Measurements from ENCODE around the gene WWP2. TPM values are rescaled to one million over a fixed set of nuclear protein-coding genes. Genes with fewer than 3 reads are reported as not detected.

Gene WWP2
- total RNA-seq, 4 donors from 2014 or later = 23.4 to 32.8 (median 29.6) TPM

- Histone ChIP-seq H3K4me3 (no peak overlapping the region), H3K4me1 (no peaks in the 10 kb centered on the region), H3K27ac (peak overlapping the region in 3 of 4 donors; percentile 19 to 50 (median 40)), H3K27me3 (no peaks in the 10 kb centered on the region), H3K36me3 (peaks cover 0 to 37% (median 0%) of the 10 kb centered on the region in 3 donors), H3K9me3 (no peaks in the 10 kb centered on the region)
- intact Hi-C loops (cut with DNase I) = no loop called here
- DNase-seq = no peak
- 83 to 93% methylated on average over 1 of the region's 1 CpG for WGBS, 2 donors
- TF ChIP-seq POLR2A (IDR thresholded peaks at IDR 0.05) = no peak
- TF ChIP-seq CTCF (IDR thresholded peaks at IDR 0.05) = no peak
These were observed 156.1 kb downstream of the WWP2 start for GRCh38 chr16:69918241-69918640.

GRCh38 chr16:69921127-69921526 is 159.0 kb downstream of the WWP2 start:
- Histone ChIP-seq H3K9me3 (no peaks in the 10 kb centered on the region), H3K27me3 (no peaks in the 10 kb centered on the region), H3K4me1 (peaks cover 0 to 17% (median 0%) of the 10 kb centered on the region in 3 donors), H3K4me3 (no peak overlapping the region), H3K36me3 (peaks cover 0 to 59% (median 0%) of the 10 kb centered on the region in 3 donors), H3K27ac (peak overlapping the region in 1 of 4 donors; percentile 19)
- TF ChIP-seq POLR2A (IDR thresholded peaks at IDR 0.05) (no peak), CTCF (IDR thresholded peaks at IDR 0.05) (no peak)
- intact Hi-C loops (cut with DNase I) = no loop called here
- no peak for DNase-seq
- 50 to 77% methylated on average over 2 of the region's 2 CpGs for WGBS, 2 donors

GRCh38 chr16:69922200-69922599 is 160.1 kb downstream of the WWP2 start:
- H3K4me1 ChIP-seq = peaks cover 0 to 22% (median 0%) of the 10 kb centered on the region in 3 donors
- H3K27ac ChIP-seq = no peak overlapping the region
- H3K27me3 ChIP-seq = no peaks in the 10 kb centered on the region
- peaks cover 0 to 63% (median 0%) of the 10 kb centered on the region in 3 donors for H3K36me3 ChIP-seq
- TF ChIP-seq POLR2A (IDR thresholded peaks at IDR 0.05) (no peak), CTCF (IDR thresholded peaks at IDR 0.05) (no peak)
- H3K4me3 ChIP-seq = no peak overlapping the region
- DNase-seq = no peak
- intact Hi-C loops (cut with DNase I) = no loop called here
- WGBS, 2 donors = 84 to 85% methylated on average over 5 to 6 of the region's 6 CpGs
- H3K9me3 ChIP-seq = no peaks in the 10 kb centered on the region

- H3K4me1 ChIP-seq = peaks cover 0 to 37% (median 0%) of the 10 kb centered on the region in 3 donors
- 78 to 81% methylated on average over 6 to 10 of the region's 11 CpGs for WGBS, 2 donors
- intact Hi-C loops (cut with DNase I) = no loop called here
- no peak for TF ChIP-seq CTCF (IDR thresholded peaks at IDR 0.05)
- TF ChIP-seq POLR2A (IDR thresholded peaks at IDR 0.05) = no peak
- no peaks in the 10 kb centered on the region for H3K27me3 ChIP-seq
- H3K36me3 ChIP-seq = peaks cover 0 to 55% (median 0%) of the 10 kb centered on the region in 3 donors
- peak overlapping the region in 3 of 4 donors; percentile 72 to 89 (median 75) for H3K27ac ChIP-seq
- peak overlapping the region in 1 of 4 donors; percentile 50 for H3K4me3 ChIP-seq
- DNase-seq = no peak
- H3K9me3 ChIP-seq = no peaks in the 10 kb centered on the region
These were observed 162.1 kb downstream of the WWP2 start for GRCh38 chr16:69924041-69924775.

GRCh38 chr16:69924777-69925191 is 162.7 kb downstream of the WWP2 start:
- peak overlapping the region in 3 of 4 donors; percentile 15 to 50 (median 15) for H3K4me3 ChIP-seq
- TF ChIP-seq POLR2A (IDR thresholded peaks at IDR 0.05) (no peak), CTCF (IDR thresholded peaks at IDR 0.05) (no peak)
- 62 to 74% methylated on average over 14 to 17 of the region's 19 CpGs for WGBS, 2 donors
- peak overlapping the region; percentile 40 to 89 (median 74) for H3K27ac ChIP-seq
- peaks cover 0 to 39% (median 0%) of the 10 kb centered on the region in 3 donors for H3K4me1 ChIP-seq
- intact Hi-C loops (cut with DNase I) = no loop called here
- no peaks in the 10 kb centered on the region for H3K27me3 ChIP-seq
- H3K36me3 ChIP-seq = peaks cover 0 to 55% (median 0%) of the 10 kb centered on the region in 3 donors
- no peak for DNase-seq
- no peaks in the 10 kb centered on the region for H3K9me3 ChIP-seq

Measured in esophagus squamous epithelium (tissue), 5 donors.